HEK293 (cell line): ENCODE measurements around the gene OPRM1.
"Not testable (repeated sequence)": the region's sequence is repeated elsewhere in the genome, so short reads cannot be mapped to it uniquely, and the experiment has no call there.

Experiments
- BCL11A ChIP-seq: fragments of 450-650 bp; formaldehyde crosslinking; IDR thresholded peaks from 2 replicates; pipeline ENCODE4 v1.5.1; 2016; ENCODE audit warnings: low read depth, missing biosample characterization, missing genetic modification characterization
- CTCF ChIP-seq: fragments of 450-650 bp; formaldehyde crosslinking; IDR thresholded peaks from 2 replicates; pipeline ENCODE4 v1.5.1; 2016; ENCODE audit warnings: missing biosample characterization, missing genetic modification characterization
- FEZF1 ChIP-seq: fragments of 450-650 bp; formaldehyde crosslinking; IDR thresholded peaks from 2 replicates; pipeline ENCODE4 v1.5.1; 2016; ENCODE audit warnings: missing biosample characterization, missing genetic modification characterization
- GLIS1 ChIP-seq: fragments of 450-650 bp; formaldehyde crosslinking; IDR thresholded peaks from 2 replicates; pipeline ENCODE4 v1.5.1; 2016; ENCODE audit warnings: missing biosample characterization, missing genetic modification characterization
- PBX3 ChIP-seq: sonication (generic); formaldehyde crosslinking; IDR thresholded peaks from 2 replicates; pipeline ENCODE4 v1.8.1; 2022; ENCODE audit warnings: mild to moderate bottlenecking, moderate library complexity, missing genetic modification reagents
- REST ChIP-seq: fragments of 450-650 bp; formaldehyde crosslinking; IDR thresholded peaks from 2 replicates; pipeline ENCODE4 v1.5.1; 2016; ENCODE audit warnings: missing biosample characterization, missing genetic modification characterization
- YY1 ChIP-seq: fragments of 450-650 bp; formaldehyde crosslinking; IDR thresholded peaks from 2 replicates; pipeline ENCODE4 v1.5.1; 2018; ENCODE audit warnings: missing biosample characterization, missing genetic modification characterization
- ZBTB11 ChIP-seq: fragments of 450-650 bp; formaldehyde crosslinking; conservative IDR thresholded peaks from 2 replicates; pipeline ENCODE4 v1.5.1; 2016; ENCODE audit warnings: low read depth, missing biosample characterization, missing genetic modification characterization
- ZNF121 ChIP-seq: fragments of 450-650 bp; formaldehyde crosslinking; IDR thresholded peaks from 2 replicates; pipeline ENCODE4 v1.5.1; 2016; ENCODE audit warnings: missing biosample characterization, missing genetic modification characterization
- ZNF292 ChIP-seq: fragments of 450-650 bp; formaldehyde crosslinking; IDR thresholded peaks from 2 replicates; pipeline ENCODE4 v1.5.1; 2016; ENCODE audit warnings: low read depth, missing biosample characterization, missing genetic modification characterization, borderline replicate concordance
- ZNF311 ChIP-seq: fragments of 450-650 bp; formaldehyde crosslinking; IDR thresholded peaks from 2 replicates; pipeline ENCODE4 v1.5.1; 2017; ENCODE audit warnings: missing biosample characterization, missing genetic modification characterization, borderline replicate concordance
- ZNF670 ChIP-seq: fragments of 450-650 bp; formaldehyde crosslinking; IDR thresholded peaks from 2 replicates; pipeline ENCODE4 v1.5.1; 2016; ENCODE audit warnings: missing biosample characterization, missing genetic modification characterization, low read depth
- ZNF792 ChIP-seq: fragments of 450-650 bp; formaldehyde crosslinking; IDR thresholded peaks from 2 replicates; pipeline ENCODE4 v1.5.1; 2016; ENCODE audit warnings: missing biosample characterization, missing genetic modification characterization
- ZSCAN16 ChIP-seq: fragments of 450-650 bp; formaldehyde crosslinking; IDR thresholded peaks from 2 replicates; pipeline ENCODE4 v1.5.1; 2016; ENCODE audit warnings: missing biosample characterization, missing genetic modification characterization

GRCh38 chr6:154241061-154241460 is 202.0 kb downstream of the OPRM1 start:
- not testable (repeated sequence) for TF ChIP-seq PBX3 (CRISPR knock-in tag); REST (tag by site-specific recombination); ZNF311; ZNF121; ZSCAN16 (tag by site-specific recombination); GLIS1 (tag by site-specific recombination); CTCF (tag by site-specific recombination); FEZF1 (tag by site-specific recombination); ZNF792 (tag by site-specific recombination); ZNF670 (tag by site-specific recombination); BCL11A (tag by site-specific recombination); YY1 (tag by site-specific recombination); ZNF292 (tag by site-specific recombination); ZBTB11 (tag by site-specific recombination)
